Loucy (cell line): Measurements from ENCODE around the gene PLPP3.

Experiments used
- H2AFZ ChIP-seq: fragments of 200-600 bp; sonication (generic); 2 replicates; pipeline ENCODE4 v1.6.0; 2016; ENCODE audit warnings: antibody characterized with exemption, mild to moderate bottlenecking, low read length, moderate library complexity
- H3F3A ChIP-seq: fragments of 200-600 bp; 2 replicates; pipeline ENCODE4 v1.6.0; 2016; ENCODE audit warnings: antibody characterized with exemption, low read depth, mild to moderate bottlenecking
- H3K27me3 ChIP-seq: fragments of 200-600 bp; sonication (generic); 2 replicates; pipeline ENCODE4 v1.6.1; 2014; ENCODE audit warnings: low read length, mild to moderate bottlenecking; ENCODE audit not compliant: insufficient read depth, poor library complexity, severe bottlenecking
- H3K36me3 ChIP-seq: fragments of 200-600 bp; sonication (generic); 2 replicates; pipeline ENCODE4 v1.6.1; 2016; ENCODE audit warnings: low read length; ENCODE audit not compliant: insufficient read depth
- H3K4me1 ChIP-seq: fragments of 200-600 bp; sonication (generic); 2 replicates; pipeline ENCODE4 v1.5.1; 2014; ENCODE audit warnings: low read length, mild to moderate bottlenecking; ENCODE audit not compliant: insufficient read depth, poor library complexity, severe bottlenecking
- H3K4me2 ChIP-seq: fragments of 200-600 bp; sonication (generic); 2 replicates; pipeline ENCODE4 v1.6.0; 2014; ENCODE audit warnings: antibody characterized with exemption, low read length, low read depth, mild to moderate bottlenecking; ENCODE audit not compliant: poor library complexity, severe bottlenecking
- H3K4me3 ChIP-seq: fragments of 200-600 bp; sonication (generic); 2 replicates; pipeline ENCODE4 v1.5.1; 2014; ENCODE audit warnings: low read length, mild to moderate bottlenecking, mixed read lengths; ENCODE audit not compliant: poor library complexity, severe bottlenecking
- H3K79me2 ChIP-seq: fragments of 200-600 bp; sonication (generic); 2 replicates; pipeline ENCODE4 v1.6.1; 2014; ENCODE audit warnings: low read length; ENCODE audit not compliant: insufficient read depth
- H3K9ac ChIP-seq: fragments of 200-600 bp; sonication (generic); 2 replicates; pipeline ENCODE4 v1.6.0; 2014; ENCODE audit warnings: mild to moderate bottlenecking, low read depth, low read length, moderate library complexity; ENCODE audit not compliant: poor library complexity, severe bottlenecking
- H3K9me2 ChIP-seq: fragments of 200-600 bp; sonication (generic); replicated peaks from 2 replicates; pipeline ENCODE4 v1.6.1; 2016; ENCODE audit warnings: low read depth, low read length, mixed read lengths
- H3K9me3 ChIP-seq: fragments of 200-600 bp; sonication (generic); 2 replicates; pipeline ENCODE4 v1.6.1; 2014; ENCODE audit warnings: mild to moderate bottlenecking, antibody characterized with exemption, low read length, low read depth; ENCODE audit not compliant: insufficient read depth
- H4K20me1 ChIP-seq: fragments of 200-600 bp; sonication (generic); 2 replicates; pipeline ENCODE4 v1.6.0; 2014; ENCODE audit warnings: antibody characterized with exemption, low read length, mild to moderate bottlenecking; ENCODE audit not compliant: insufficient read depth, poor library complexity, severe bottlenecking
- CTCF ChIP-seq: fragments of 200-600 bp; sonication (generic); conservative IDR thresholded peaks from 2 replicates; pipeline ENCODE4 v1.5.1; 2014; ENCODE audit warnings: mild to moderate bottlenecking, antibody characterized with exemption, low read length
- EZH2phosphoT487 ChIP-seq: fragments of 200-600 bp; IDR thresholded peaks from 2 replicates; pipeline ENCODE4 v1.6.1; 2018; ENCODE audit warnings: antibody characterized with exemption, mild to moderate bottlenecking, moderate library complexity, borderline replicate concordance

PLPP3 gene

GRCh38 chr1:56525489-56526041 lies 53.8 kb downstream of the PLPP3 start:
- H3K9me3 ChIP-seq, result no peaks in the 10 kb centered on the region
- no peak overlapping the region for H3K4me3 ChIP-seq

GRCh38 chr1:56524263-56524662 lies 55.1 kb downstream of the PLPP3 start:
- Histone ChIP-seq H3K79me2 (no peaks in the 10 kb centered on the region), H4K20me1 (no peaks in the 10 kb centered on the region), H2AFZ (no peak overlapping the region), H3K9ac (no peak overlapping the region), H3K4me3 (no peak overlapping the region), H3F3A (no peaks in the 10 kb centered on the region), H3K4me2 (no peak overlapping the region), H3K9me3 (no peaks in the 10 kb centered on the region), H3K27me3 (no peaks in the 10 kb centered on the region), H3K4me1 (no peaks in the 10 kb centered on the region), H3K9me2 (no peaks in the 10 kb centered on the region), H3K36me3 (no peaks in the 10 kb centered on the region)
- TF ChIP-seq CTCF, result no peak
- no peak for TF ChIP-seq EZH2phosphoT487

More at GRCh38 chr1:56525489-56526041, 53.8 kb downstream of the PLPP3 start:
- Histone ChIP-seq H3K4me1 (no peaks in the 10 kb centered on the region), H3K9me2 (no peaks in the 10 kb centered on the region), H4K20me1 (no peaks in the 10 kb centered on the region), H3K36me3 (no peaks in the 10 kb centered on the region), H3F3A (no peaks in the 10 kb centered on the region), H3K9ac (no peak overlapping the region), H3K4me2 (no peak overlapping the region), H2AFZ (no peak overlapping the region), H3K79me2 (no peaks in the 10 kb centered on the region), H3K27me3 (no peaks in the 10 kb centered on the region)
- TF ChIP-seq CTCF (no peak), EZH2phosphoT487 (no peak)

- no peaks in the 10 kb centered on the region for H3K79me2 ChIP-seq
- no peak overlapping the region for H2AFZ ChIP-seq
- no peak overlapping the region for H3K4me3 ChIP-seq
- TF ChIP-seq EZH2phosphoT487 (no peak), CTCF (no peak)
- no peaks in the 10 kb centered on the region for H3K9me3 ChIP-seq
- H3K9me2 ChIP-seq, result no peaks in the 10 kb centered on the region
- H3K4me2 ChIP-seq, result no peak overlapping the region
- no peaks in the 10 kb centered on the region for H3K27me3 ChIP-seq
- no peaks in the 10 kb centered on the region for H3K4me1 ChIP-seq
- H3F3A ChIP-seq, result no peaks in the 10 kb centered on the region
- H3K9ac ChIP-seq, result no peak overlapping the region
- no peaks in the 10 kb centered on the region for H3K36me3 ChIP-seq
- no peaks in the 10 kb centered on the region for H4K20me1 ChIP-seq
These were observed 56.7 kb downstream of the PLPP3 start for GRCh38 chr1:56522680-56523079.
